T-helper 1 cell treated with Interleukin-12 subunit alpha and Interleukin-12 subunit beta and Interleukin-4 antibody, amounts not matched to agents 30 μg/mL and 1 μg/mL, for 36 hours (primary cell): Measurements from ENCODE around the gene POU2F3.

Experiments
- H3K27ac Mint-ChIP-seq: one replicate; pipeline ENCODE4 v1.8.0; 2021; ENCODE audit warnings: mild to moderate bottlenecking, mixed read lengths
- H3K27me3 Mint-ChIP-seq: one replicate; pipeline ENCODE4 v1.8.0; 2021; ENCODE audit warnings: low read depth, mixed read lengths
- H3K36me3 Mint-ChIP-seq: one replicate; pipeline ENCODE4 v1.8.0; 2021; ENCODE audit warnings: low read depth, mixed read lengths
- H3K4me1 Mint-ChIP-seq: one replicate; pipeline ENCODE4 v1.8.0; 2021; ENCODE audit warnings: low read depth, mixed read lengths
- H3K4me3 Mint-ChIP-seq: one replicate; pipeline ENCODE4 v1.8.0; 2021; ENCODE audit warnings: mild to moderate bottlenecking, moderate library complexity, mixed read lengths
- H3K9me3 Mint-ChIP-seq: one replicate; pipeline ENCODE4 v1.8.0; 2021; ENCODE audit warnings: mixed read lengths

Gene POU2F3

DNA sequence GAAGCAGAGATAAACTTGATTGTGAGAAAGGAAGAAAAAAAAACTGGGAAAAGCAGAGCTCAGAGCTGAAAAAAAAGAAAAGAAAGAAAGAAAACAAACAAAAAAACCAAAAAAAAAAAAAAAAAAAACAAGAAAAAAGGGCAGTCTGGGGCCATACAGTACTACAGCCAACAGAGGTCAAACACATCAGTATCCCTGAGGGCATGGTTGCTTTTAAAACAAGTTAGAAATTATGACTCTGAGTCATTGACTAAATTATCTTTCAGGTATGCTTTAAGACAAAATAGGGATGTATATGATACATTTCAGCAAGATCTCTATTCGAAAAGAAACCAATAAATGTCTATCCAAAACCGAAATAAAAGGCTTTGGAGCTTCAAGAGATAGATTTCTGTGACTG is 48.1 kb downstream of the POU2F3 start:
- peaks cover 48% of the 10 kb centered on the region for H3K27me3 Mint-ChIP-seq
- H3K4me1 Mint-ChIP-seq, result no peaks in the 10 kb centered on the region
- no peak overlapping the region for H3K4me3 Mint-ChIP-seq
- H3K9me3 Mint-ChIP-seq, result no peaks in the 10 kb centered on the region
- no peak overlapping the region for H3K27ac Mint-ChIP-seq
- H3K36me3 Mint-ChIP-seq, result no peaks in the 10 kb centered on the region

DNA sequence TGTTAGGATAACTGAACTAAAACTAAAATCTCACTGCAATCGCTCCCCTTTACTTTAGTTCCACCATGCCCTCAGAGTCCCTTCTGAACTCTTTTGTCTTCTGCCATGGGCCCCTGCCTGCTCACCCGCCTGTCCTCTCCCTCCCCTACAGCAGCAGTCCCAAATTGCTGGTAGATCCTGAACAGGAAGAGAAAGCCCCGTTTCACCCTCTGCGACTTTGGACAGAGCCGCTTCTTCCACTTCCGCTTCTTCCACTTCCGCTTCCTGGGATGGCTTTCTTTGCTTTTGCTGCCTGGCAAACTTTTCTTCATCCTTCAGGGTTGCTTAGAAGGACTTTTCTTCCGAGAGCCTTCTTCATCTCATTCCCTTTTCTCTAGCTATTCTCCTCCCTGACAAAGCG is 49.5 kb downstream of the POU2F3 start:
- no peaks in the 10 kb centered on the region for H3K4me1 Mint-ChIP-seq
- no peak overlapping the region for H3K27ac Mint-ChIP-seq
- no peak overlapping the region for H3K4me3 Mint-ChIP-seq
- H3K36me3 Mint-ChIP-seq, result no peaks in the 10 kb centered on the region
- H3K9me3 Mint-ChIP-seq, result no peaks in the 10 kb centered on the region
- peaks cover 61% of the 10 kb centered on the region for H3K27me3 Mint-ChIP-seq

DNA sequence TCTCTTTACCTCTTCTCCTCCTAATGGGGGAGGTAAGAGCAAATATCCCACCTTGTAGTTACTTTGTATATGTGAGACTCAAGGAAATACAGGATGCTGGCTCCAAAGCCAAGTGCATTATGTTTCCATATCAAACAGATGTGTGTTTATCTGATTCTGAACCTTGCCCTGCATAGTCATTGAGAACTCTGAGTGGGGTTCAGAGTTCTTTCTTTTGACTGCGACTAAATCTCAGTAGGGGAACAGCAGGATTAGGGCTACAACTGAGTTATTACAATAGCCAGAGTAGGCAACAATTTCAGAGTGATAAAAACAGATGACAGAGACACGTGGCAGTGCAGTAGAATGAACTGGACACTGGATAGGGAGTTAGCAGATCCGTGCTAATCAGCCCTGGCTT is 51.0 kb downstream of the POU2F3 start:
- peaks cover 74% of the 10 kb centered on the region for H3K27me3 Mint-ChIP-seq
- H3K4me1 Mint-ChIP-seq, result no peaks in the 10 kb centered on the region
- H3K9me3 Mint-ChIP-seq, result no peaks in the 10 kb centered on the region
- no peaks in the 10 kb centered on the region for H3K36me3 Mint-ChIP-seq
- no peak overlapping the region for H3K27ac Mint-ChIP-seq
- no peak overlapping the region for H3K4me3 Mint-ChIP-seq

DNA sequence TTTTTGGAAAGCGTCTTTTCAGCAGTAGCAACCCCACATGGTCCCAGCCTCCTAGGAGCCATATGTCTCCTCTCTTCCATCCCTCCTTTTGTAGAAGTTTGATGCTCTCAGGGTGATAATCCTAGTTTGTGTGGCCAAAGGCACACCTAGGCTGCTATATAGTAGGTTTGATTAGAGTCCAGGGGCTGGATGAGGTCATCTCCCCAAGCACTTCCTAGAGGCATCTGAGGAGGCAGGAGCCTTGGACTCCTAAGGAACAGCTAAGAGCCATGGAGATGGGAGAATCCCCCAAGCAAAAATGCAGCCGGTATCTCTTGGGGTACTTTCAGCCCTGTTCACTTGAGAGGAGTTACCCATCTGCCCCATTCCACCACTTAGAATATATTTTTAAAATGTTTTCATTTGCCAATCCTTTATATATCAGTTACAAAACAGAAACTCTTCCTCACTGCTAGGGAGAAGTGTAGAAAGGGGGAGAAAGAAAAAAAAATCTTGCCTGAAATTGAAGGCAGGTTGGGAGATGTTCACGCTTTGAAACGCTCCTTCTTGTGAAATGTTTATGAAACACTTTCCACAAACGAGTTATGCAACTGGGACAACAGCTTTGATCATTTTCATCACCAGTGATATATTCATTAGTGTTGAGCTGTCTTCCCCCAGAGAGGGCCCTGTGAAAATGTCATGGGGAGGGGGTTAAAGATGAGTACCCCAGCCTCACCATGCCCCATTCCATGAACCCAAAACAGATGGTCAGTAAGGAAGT is 53.3 kb downstream of the POU2F3 start:
- Mint-ChIP-seq H3K4me3 (no peak overlapping the region), H3K9me3 (no peaks in the 10 kb centered on the region), H3K27ac (no peak overlapping the region), H3K27me3 (peaks cover 82% of the 10 kb centered on the region), H3K36me3 (no peaks in the 10 kb centered on the region), H3K4me1 (no peaks in the 10 kb centered on the region)

DNA sequence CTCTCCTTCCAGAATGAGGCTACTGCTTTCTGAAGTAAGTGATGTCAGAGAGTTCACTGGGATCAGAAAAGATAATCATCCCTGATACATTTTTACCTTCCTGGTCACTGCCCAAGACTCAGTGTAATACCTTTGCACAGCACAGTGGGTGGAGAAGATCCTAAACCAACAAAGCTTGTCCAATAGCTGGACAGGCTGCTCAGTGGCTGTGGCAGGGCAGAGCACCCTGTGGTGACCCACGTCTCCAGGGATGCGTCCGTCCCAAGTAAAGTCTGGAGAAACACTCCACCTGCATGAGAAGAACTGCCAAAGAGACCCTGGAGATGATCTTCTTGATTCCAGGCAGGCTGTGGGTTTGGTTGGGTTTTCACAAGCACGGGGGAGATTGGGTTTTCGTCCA is 54.2 kb downstream of the POU2F3 start:
- Mint-ChIP-seq H3K4me1 (no peaks in the 10 kb centered on the region), H3K36me3 (no peaks in the 10 kb centered on the region), H3K9me3 (no peaks in the 10 kb centered on the region), H3K4me3 (no peak overlapping the region), H3K27me3 (peaks cover 84% of the 10 kb centered on the region), H3K27ac (no peak overlapping the region)

DNA sequence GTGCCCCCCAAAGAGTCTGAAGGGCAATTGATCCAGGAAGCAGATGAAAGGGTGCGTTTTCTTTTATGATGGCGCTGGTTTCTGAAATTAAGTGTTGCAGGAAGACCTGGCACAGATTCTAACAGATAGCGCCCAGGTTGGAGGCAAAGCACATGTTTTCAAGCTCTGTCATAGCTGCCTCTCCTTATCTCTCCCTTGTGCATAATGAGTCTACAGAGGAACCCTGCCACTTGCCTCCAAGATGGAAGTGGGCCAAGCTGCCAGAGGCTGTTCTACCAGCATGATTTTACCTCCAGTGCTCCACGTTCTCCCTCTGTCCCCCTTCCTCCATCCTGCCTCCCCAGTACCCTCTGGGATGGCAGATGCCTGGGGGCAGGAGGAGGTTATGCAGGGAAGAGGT is 55.2 kb downstream of the POU2F3 start:
- Mint-ChIP-seq H3K4me3 (no peak overlapping the region), H3K36me3 (no peaks in the 10 kb centered on the region), H3K27ac (no peak overlapping the region), H3K9me3 (no peaks in the 10 kb centered on the region), H3K27me3 (peaks cover 83% of the 10 kb centered on the region), H3K4me1 (no peaks in the 10 kb centered on the region)

DNA sequence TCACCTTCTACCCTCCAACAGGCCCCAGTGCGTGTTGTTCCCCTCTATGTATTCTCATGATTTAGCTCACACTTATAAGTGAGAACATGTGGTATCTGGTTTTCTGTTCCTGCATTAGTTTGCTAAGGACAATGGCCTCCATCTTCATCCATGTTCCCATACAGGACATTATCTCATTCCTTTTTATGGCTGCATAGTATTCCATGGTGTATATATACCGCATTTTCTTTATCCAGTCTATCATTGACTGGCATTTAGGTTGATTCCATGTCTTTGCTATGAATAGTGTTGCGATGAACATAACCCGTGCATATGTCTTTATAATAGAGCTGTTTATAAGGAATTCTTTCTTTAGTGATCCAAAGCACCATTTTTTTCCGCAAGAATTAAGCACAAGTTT is 56.6 kb downstream of the POU2F3 start:
- Mint-ChIP-seq H3K27me3 (peaks cover 77% of the 10 kb centered on the region), H3K4me1 (no peaks in the 10 kb centered on the region)

DNA sequence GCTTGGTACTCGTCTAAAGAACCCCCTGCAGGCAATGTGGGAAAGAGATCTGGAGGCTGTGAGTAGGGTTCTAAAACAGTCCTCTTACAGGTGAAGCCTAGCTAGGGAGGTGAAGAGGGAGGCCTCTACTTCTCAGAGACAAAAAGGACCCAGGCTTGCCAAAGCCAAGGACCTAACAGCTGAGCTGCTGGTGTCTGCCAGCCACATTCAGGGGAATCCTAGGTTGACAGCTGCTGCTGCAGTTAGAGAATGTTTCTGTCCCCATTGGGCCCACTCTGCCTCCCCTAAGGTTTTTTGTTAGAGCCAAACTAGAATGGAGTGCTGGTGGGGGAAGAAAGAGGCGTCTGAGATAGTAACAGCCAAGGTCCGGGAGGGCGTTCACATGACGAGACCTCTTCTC is 58.5 kb downstream of the POU2F3 start:
- H3K27me3 Mint-ChIP-seq, result peaks cover 73% of the 10 kb centered on the region
- no peaks in the 10 kb centered on the region for H3K4me1 Mint-ChIP-seq
- no peaks in the 10 kb centered on the region for H3K36me3 Mint-ChIP-seq
- no peaks in the 10 kb centered on the region for H3K9me3 Mint-ChIP-seq
- no peak overlapping the region for H3K4me3 Mint-ChIP-seq
- peak overlapping the region; percentile 49 for H3K27ac Mint-ChIP-seq

More for the DNA sequence above, 56.6 kb downstream of the POU2F3 start:
- Mint-ChIP-seq H3K27ac (no peak overlapping the region), H3K4me3 (no peak overlapping the region), H3K9me3 (no peaks in the 10 kb centered on the region), H3K36me3 (no peaks in the 10 kb centered on the region)

DNA sequence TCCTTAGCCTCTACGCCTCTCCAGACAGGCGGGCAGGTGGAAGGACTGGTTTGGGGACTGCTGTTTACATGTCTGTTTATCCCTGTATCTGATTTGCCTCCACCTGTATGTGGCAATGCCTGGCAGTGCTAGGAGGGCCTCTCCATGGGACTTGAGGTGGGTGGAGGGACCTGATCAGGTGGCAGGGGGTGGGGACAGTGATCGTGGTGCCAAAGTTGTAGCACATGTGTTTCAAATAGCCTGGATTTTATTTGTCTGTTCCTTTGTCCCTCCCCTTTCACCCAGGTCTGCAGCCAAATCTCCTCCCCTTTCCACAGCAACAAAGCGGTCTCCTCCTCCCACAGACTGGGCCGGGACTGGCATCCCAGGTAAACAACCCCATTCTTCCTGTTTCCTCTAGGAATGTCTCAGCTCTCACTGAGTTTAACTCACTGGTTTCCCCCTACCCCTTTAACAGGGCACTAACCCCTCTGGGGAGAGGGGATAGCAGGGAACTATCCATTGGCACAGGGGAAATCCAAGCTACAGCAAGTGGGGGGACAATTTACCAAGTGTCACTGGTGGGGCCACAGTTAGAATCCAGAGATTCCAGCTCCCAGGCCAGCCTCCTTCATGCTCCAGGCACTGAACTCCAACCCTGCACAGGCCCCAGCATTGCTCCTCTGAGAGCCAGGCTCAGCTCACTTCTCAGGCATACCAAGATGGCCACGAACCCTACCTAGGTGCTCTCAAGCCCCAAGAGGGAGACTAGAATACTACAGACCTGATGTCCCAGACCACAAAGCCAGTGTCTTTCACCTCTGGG is 62.3 kb downstream of the POU2F3 start:
- Mint-ChIP-seq H3K9me3 (no peaks in the 10 kb centered on the region), H3K36me3 (no peaks in the 10 kb centered on the region), H3K27ac (no peak overlapping the region), H3K4me3 (no peak overlapping the region), H3K4me1 (no peaks in the 10 kb centered on the region), H3K27me3 (peaks cover 50% of the 10 kb centered on the region)

DNA sequence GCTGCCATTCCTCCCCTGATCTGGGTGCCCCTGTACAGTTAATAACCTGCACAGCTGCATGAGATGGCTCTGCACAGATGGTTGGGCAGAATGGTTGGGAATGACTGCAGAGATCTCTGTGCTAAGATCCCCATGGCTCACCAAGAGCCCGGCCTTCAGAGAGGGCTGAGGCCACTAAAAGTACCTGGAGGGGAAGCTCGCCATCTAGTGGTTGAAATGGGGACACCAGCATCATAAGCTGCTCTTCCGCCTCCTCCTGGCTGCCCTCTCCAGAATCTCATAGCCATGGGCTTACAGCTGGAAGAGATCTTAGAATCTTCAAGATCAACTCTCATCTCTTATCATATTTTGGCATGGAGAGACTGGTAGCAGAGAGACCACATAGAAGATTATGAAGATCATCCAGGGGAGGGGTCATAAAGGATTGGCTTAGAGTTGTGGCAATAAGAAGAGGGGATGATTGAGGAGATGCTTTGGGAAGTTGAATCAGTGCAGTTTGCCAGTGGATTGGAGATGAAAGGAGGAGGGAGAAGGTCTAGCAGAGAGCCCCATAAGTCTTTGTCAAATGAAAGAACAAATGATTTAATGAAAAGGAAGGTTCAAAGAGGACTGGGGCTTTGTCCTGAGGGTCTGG is 63.2 kb downstream of the POU2F3 start:
- no peaks in the 10 kb centered on the region for H3K36me3 Mint-ChIP-seq
- H3K27ac Mint-ChIP-seq, result no peak overlapping the region
- no peaks in the 10 kb centered on the region for H3K4me1 Mint-ChIP-seq
- no peak overlapping the region for H3K4me3 Mint-ChIP-seq
- H3K9me3 Mint-ChIP-seq, result no peaks in the 10 kb centered on the region
- peaks cover 43% of the 10 kb centered on the region for H3K27me3 Mint-ChIP-seq

DNA sequence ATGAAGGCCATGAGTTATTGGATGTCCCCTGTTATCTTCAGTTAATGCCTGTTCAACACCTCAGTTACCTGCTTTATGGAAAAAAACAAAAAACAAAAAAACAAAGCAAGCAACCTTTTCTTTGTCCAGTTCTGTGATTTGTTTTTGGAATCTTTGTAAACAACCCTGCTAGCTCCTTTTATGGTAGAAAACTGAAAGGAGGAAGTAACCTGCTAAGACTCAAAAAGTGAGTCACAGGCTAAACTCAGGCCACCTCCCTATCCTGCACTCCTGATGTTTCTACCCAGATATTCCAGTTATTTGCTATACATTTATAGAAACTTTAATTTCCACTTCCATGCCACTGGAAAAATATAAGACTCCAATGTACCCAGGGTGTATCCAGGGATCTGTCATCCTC is 64.6 kb downstream of the POU2F3 start:
- H3K4me1 Mint-ChIP-seq, result no peaks in the 10 kb centered on the region

DNA sequence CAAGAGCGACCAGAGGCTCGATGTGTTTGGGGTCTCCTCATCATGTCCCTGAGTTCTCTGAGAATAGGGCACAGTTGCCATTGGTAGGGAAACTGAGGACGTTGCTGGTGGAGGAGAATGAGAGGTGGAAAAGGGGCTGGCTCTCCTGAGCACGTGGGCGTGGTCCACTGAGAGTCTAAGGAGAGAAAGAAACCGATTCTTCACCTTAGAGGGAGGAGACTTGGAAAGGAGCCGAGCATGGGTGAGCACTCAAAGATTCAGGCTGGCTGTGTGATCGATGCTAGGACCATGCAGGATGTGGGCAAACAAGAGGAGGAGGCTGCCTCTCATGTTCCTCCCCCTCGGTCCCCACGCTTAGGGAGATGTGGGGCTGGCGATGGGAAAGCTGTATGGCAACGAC is 65.3 kb downstream of the POU2F3 start:
- Mint-ChIP-seq H3K36me3 (no peaks in the 10 kb centered on the region), H3K4me3 (no peak overlapping the region), H3K27me3 (peaks cover 29% of the 10 kb centered on the region), H3K9me3 (no peaks in the 10 kb centered on the region), H3K27ac (no peak overlapping the region), H3K4me1 (no peaks in the 10 kb centered on the region)

More for the DNA sequence above, 64.6 kb downstream of the POU2F3 start:
- peaks cover 33% of the 10 kb centered on the region for H3K27me3 Mint-ChIP-seq
- no peaks in the 10 kb centered on the region for H3K9me3 Mint-ChIP-seq
- H3K36me3 Mint-ChIP-seq, result no peaks in the 10 kb centered on the region
- H3K27ac Mint-ChIP-seq, result no peak overlapping the region
- no peak overlapping the region for H3K4me3 Mint-ChIP-seq

DNA sequence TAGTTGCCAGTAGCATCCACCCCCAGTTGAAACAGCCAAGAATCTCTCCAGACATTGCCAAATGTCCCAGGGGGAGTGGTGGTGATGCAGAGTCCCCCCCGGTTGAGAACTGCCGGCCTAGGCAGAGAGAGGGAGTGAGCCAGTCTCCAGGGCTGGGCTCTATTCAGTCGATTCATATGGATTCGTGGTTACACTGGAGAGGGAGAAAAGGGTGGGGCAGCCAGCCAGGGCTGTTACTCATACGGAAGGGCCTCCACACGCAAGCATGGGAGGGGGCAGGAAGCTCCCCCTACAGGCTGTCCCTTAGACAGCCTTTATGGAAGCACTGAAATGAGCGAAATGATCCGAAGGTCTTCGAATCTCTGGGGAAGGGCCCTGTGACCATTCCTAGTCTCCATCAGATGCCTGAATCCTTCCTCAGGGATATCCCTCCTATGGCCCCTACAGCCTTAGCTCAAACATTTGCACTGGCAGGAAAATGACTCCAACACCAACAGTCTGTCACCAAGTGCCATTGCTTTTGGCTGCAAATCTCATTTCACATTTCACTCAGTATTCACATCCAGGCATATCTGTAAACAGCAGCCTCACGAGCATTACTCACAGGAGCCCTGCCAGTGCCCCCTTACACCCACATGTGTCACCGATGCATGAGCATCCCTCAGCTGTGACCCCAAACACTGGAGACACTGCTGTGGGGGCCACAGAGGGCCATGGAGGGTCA is 66.7 kb downstream of the POU2F3 start:
- Mint-ChIP-seq H3K27ac (no peak overlapping the region), H3K4me1 (no peaks in the 10 kb centered on the region), H3K36me3 (no peaks in the 10 kb centered on the region), H3K27me3 (peaks cover 21% of the 10 kb centered on the region), H3K4me3 (no peak overlapping the region), H3K9me3 (no peaks in the 10 kb centered on the region)

DNA sequence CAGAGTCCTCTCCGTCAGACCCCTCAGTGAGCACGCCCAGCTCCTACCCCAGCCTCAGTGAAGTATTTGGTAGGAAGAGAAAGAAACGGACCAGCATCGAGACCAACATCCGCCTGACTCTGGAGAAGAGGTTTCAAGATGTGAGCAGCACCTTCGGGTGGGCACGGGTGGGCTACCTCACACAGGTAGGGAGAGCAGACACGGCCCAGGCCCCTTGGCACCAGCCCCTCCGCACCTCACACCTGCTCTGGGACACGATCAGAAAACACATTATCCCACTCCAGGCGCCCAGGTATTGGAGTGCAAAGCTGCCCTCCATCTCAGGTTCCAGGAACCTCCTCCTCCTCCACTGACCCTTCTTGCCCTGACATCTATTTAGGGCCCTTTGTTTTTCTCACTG is 67.5 kb downstream of the POU2F3 start:
- H3K9me3 Mint-ChIP-seq, result no peaks in the 10 kb centered on the region
- H3K36me3 Mint-ChIP-seq, result no peaks in the 10 kb centered on the region
- no peaks in the 10 kb centered on the region for H3K4me1 Mint-ChIP-seq
- H3K27ac Mint-ChIP-seq, result no peak overlapping the region
- H3K4me3 Mint-ChIP-seq, result no peak overlapping the region
- H3K27me3 Mint-ChIP-seq, result peaks cover 24% of the 10 kb centered on the region
